Vagina (tissue), 2 donors: Measurements from ENCODE around the gene PRG2. TPM values are rescaled to one million over a fixed set of nuclear protein-coding genes. Genes with fewer than 3 reads are reported as not detected.
"Not testable (repeated sequence)": the region's sequence is repeated elsewhere in the genome, so short reads cannot be mapped to it uniquely, and the experiment has no call there.

Source experiments
- DNase-seq, 2 donors: peaks; one replicate each; pipeline ENCODE4 v3.0.0-alpha.2; 2017; ENCODE audit errors: extremely low spot score in 2 of 2
- H3K27ac ChIP-seq: fragments of 200-600 bp; sonication (generic); one replicate; pipeline ENCODE4 v1.5.1; 2019
- H3K27me3 ChIP-seq: fragments of 200-600 bp; sonication (generic); one replicate; pipeline ENCODE4 v1.5.1; 2019
- H3K36me3 ChIP-seq, 2 donors: fragments of 200-600 bp; sonication (generic); one replicate each; pipeline ENCODE4 v1.5.1; 2017 to 2019
- H3K4me1 ChIP-seq: fragments of 200-600 bp; sonication (generic); one replicate; pipeline ENCODE4 v1.5.1; 2019
- H3K4me3 ChIP-seq, 2 donors: fragments of 200-600 bp; sonication (generic); 1 replicate in 1 of 2; 2 replicates in 1 of 2; pipeline ENCODE4 v1.5.1; 2016 to 2019
- H3K9me3 ChIP-seq: fragments of 200-600 bp; sonication (generic); one replicate; pipeline ENCODE4 v1.5.1; 2019
- POLR2A ChIP-seq, 2 donors: fragments of 450-650 bp; IDR thresholded peaks; one replicate each; pipeline ENCODE4 v1.6.1; 2017; ENCODE audit warnings: antibody characterized with exemption in 2 of 2, mild to moderate bottlenecking in 2 of 2, moderate library complexity in 2 of 2
- POLR2AphosphoS5 ChIP-seq, 2 donors: sonication (generic); formaldehyde crosslinking; IDR thresholded peaks; one replicate each; pipeline ENCODE4 v1.9.0; 2017; ENCODE audit warnings: antibody characterized with exemption in 2 of 2, mild to moderate bottlenecking in 2 of 2, low read depth in 1 of 2; ENCODE audit not compliant: insufficient read depth in 1 of 2
- intact Hi-C: fragments of 100-400 bp; cut with DNase I; formaldehyde crosslinking; loops from one replicate; pipeline ENCODE4 v1.15.1; 2023
- total RNA-seq: library from RNA; depleted of rRNA; stranded (reverse); fragments of >200 nt; gene quantifications from one replicate; pipeline ENCODE4 v1.2.3, GENCODE V29; 2016
- TF ChIP-seq, protein P1 (sequence below), 3 experiments: fragments of 450-650 bp in 2 of 3; fragments of 200-600 bp in 1 of 3; sonication (generic) in 1 of 3; IDR thresholded peaks; one replicate each; pipeline ENCODE4 v1.5.1; 2017 to 2019; ENCODE audit warnings: antibody characterized with exemption in 3 of 3, mild to moderate bottlenecking in 2 of 3, moderate library complexity in 2 of 3

The PRG2 gene
- total RNA-seq, 1 donor from 2014 or later: not detected

DNA sequence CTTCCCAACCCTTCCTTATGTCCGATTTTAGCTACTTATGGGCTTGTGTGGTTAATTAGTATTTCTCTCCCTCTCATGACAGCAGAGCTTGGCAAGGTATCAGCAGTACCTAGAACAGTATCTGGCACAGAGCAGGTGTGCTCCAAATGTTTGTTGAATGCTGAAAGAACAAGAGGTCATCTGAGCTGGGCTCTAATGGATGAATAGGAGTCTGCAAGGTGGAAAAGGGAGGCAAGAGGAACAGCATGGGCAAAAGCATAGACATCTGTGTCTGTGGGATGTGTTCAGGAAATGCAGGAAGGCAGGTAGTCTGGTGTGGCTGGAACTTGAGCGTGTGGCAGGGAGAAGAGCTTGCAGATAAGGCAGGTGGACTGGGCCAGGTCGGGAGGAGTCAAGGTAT lies 28.5 kb downstream of the PRG2 start:
- TF ChIP-seq POLR2AphosphoS5 (IDR thresholded peaks at IDR 0.05; ENCODE audit: insufficient read depth in 1 of 2, low read depth in 1 of 2): no peak
- intact Hi-C loops: no loop called here
- no peak for DNase-seq

DNA sequence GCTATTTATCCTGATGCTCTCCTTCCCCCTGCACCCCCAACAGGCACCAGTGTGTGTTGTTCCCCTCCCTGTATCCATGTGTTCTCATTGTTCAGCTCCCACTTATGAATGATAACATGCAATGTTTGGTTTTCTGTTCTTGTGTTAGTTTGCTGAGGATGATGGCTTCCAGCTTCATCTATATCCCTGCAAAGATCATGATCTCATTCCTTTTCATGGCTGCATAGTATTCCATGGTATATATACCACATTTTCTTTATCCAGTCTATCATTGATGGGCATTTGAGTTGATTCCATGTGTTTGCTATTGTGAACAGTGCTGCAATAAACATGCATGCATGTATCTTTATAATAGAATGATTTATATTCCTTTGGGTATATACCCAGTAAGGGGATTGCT lies 29.0 kb downstream of the PRG2 start:
- H3K9me3 ChIP-seq, intact Hi-C loops, H3K36me3 ChIP-seq, DNase-seq, H3K27ac ChIP-seq, H3K27me3 ChIP-seq, H3K4me3 ChIP-seq: not testable (repeated sequence)
- H3K4me1 ChIP-seq: peaks cover 18% of the 10 kb centered on the region

More for the DNA sequence above, 28.5 kb downstream of the PRG2 start:
- Histone ChIP-seq H3K4me1 (peaks cover 16% of the 10 kb centered on the region), H3K4me3 (no peak overlapping the region), H3K27ac (no peak overlapping the region), H3K27me3 (no peaks in the 10 kb centered on the region), H3K9me3 (no peaks in the 10 kb centered on the region), H3K36me3 (no peaks in the 10 kb centered on the region)

DNA sequence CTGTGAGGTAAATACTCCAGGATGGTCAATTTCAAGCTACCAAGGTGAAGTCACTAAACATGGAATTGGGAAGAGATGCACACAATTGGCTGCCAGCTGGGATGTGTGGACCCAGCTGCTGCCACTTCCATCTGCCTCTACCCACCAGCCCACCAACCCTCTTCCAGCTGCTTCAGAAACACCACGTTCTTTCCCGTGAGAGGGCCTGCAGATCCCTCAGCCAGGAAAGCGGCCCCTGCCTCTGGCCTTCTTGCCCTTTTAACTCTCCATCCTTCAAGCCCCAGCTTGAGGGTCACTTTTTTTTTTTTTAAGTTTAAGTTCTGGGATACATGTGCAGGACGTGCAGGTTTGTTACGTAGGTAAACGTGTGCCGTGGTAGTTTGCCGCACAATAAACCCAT lies 29.5 kb downstream of the PRG2 start:
- TF ChIP-seq, protein P1, sequence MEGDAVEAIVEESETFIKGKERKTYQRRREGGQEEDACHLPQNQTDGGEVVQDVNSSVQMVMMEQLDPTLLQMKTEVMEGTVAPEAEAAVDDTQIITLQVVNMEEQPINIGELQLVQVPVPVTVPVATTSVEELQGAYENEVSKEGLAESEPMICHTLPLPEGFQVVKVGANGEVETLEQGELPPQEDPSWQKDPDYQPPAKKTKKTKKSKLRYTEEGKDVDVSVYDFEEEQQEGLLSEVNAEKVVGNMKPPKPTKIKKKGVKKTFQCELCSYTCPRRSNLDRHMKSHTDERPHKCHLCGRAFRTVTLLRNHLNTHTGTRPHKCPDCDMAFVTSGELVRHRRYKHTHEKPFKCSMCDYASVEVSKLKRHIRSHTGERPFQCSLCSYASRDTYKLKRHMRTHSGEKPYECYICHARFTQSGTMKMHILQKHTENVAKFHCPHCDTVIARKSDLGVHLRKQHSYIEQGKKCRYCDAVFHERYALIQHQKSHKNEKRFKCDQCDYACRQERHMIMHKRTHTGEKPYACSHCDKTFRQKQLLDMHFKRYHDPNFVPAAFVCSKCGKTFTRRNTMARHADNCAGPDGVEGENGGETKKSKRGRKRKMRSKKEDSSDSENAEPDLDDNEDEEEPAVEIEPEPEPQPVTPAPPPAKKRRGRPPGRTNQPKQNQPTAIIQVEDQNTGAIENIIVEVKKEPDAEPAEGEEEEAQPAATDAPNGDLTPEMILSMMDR (IDR thresholded peaks at IDR 0.05): no peak
- TF ChIP-seq POLR2AphosphoS5 (IDR thresholded peaks at IDR 0.05; ENCODE audit: insufficient read depth in 1 of 2, low read depth in 1 of 2) (no peak), POLR2A (IDR thresholded peaks at IDR 0.05) (no peak)
- H3K4me1 ChIP-seq: peaks cover 18% of the 10 kb centered on the region
- intact Hi-C loops: no loop called here
- H3K27me3 ChIP-seq: no peaks in the 10 kb centered on the region
- H3K27ac ChIP-seq: no peak overlapping the region
- H3K9me3 ChIP-seq: no peaks in the 10 kb centered on the region
- no peak for DNase-seq
- no peaks in the 10 kb centered on the region for H3K36me3 ChIP-seq
- no peak overlapping the region for H3K4me3 ChIP-seq

DNA sequence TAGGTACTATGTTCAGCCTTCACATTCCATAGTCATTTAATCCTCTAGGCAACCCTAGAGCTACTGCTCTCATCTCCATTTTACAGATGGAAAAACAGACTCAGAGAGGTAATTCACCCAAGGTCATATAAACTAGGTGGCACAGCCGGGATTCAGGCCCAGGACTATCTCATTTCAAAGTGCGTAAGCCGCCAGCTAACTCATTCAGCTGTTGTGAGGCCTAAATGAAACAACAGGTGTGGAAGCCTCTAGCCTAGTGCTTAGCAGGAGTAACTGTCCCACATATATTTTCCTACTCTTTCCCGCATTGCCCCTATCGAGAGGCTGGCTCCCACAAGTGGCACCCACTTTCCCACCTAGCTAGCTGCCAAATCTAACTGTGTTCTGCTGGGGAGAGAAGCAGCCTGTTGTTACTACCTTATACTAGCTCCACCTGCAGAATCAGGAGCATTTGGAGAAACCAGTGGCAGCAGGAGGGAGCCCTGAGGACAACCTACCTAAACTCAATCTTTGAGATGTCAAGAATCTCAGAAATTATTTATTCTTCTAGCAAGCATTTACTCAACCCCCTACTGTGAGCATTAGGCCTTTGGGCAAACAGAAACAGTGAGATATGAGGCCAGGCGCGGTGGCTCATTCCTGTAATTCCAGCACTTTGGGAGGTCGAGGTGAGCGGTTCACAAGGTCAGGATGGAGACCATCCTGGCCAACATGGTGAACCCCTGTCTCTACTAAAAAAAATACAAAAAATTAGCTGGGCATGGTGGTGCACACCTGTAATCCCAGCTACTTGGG lies 30.4 kb downstream of the PRG2 start:
- Histone ChIP-seq H3K9me3 (no peaks in the 10 kb centered on the region), H3K4me3 (no peak overlapping the region), H3K27me3 (no peaks in the 10 kb centered on the region), H3K36me3 (no peaks in the 10 kb centered on the region), H3K4me1 (peaks cover 18% of the 10 kb centered on the region), H3K27ac (no peak overlapping the region)
- intact Hi-C loops: no loop called here
- no peak for DNase-seq
- no peak for TF ChIP-seq POLR2A (IDR thresholded peaks at IDR 0.05)

DNA sequence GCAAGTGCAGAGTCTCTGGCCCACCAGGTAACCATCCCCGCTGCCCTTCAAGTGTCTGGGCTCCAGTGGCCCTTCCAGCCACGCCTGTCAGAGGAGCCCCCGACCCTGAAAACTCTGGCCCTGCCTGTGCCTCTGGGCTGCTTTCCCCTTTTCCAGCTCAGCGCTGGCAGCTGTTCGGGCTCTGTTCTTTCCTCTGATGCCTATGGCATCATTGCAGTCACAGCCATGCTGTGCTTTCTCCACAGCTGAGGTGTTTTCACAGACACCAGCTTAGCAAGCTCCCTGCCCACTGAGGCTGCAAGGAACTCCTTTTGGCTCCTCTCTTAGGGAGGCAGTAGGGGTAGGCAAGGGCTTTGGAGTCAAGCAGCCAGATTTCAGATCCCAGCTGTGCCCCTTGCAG lies 31.1 kb downstream of the PRG2 start:
- no peak overlapping the region for H3K27ac ChIP-seq
- intact Hi-C loops: no loop called here
- no peak for TF ChIP-seq POLR2A (IDR thresholded peaks at IDR 0.05)
- no peaks in the 10 kb centered on the region for H3K36me3 ChIP-seq
- no peak overlapping the region for H3K4me3 ChIP-seq
- H3K4me1 ChIP-seq: peaks cover 18% of the 10 kb centered on the region
- DNase-seq: no peak
- no peaks in the 10 kb centered on the region for H3K27me3 ChIP-seq
- H3K9me3 ChIP-seq: no peaks in the 10 kb centered on the region

DNA sequence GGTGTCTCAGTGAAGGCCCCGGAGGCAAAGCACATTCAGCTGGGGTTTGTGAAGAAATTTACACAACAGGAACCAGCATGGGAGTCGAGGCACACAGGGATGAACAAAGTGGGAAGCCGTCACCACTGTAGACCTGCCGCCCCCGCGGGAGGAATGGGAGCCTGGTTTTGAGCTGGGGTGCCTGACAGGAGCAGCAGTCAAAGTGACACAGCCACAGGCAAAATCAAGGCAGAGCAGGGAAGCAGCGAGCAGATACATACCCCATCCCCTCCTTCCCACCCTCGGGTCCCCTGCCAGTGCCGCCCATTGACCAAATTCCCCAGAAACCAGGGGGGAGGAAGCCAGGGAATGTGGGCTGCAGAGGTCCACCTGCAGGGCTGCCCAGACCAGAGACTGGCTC lies 31.5 kb downstream of the PRG2 start:
- no peaks in the 10 kb centered on the region for H3K9me3 ChIP-seq
- TF ChIP-seq POLR2AphosphoS5 (IDR thresholded peaks at IDR 0.05; ENCODE audit: insufficient read depth in 1 of 2, low read depth in 1 of 2) (no peak), POLR2A (IDR thresholded peaks at IDR 0.05) (no peak)
- TF ChIP-seq, protein P1 (IDR thresholded peaks at IDR 0.05): no peak
- no peaks in the 10 kb centered on the region for H3K27me3 ChIP-seq
- intact Hi-C loops: no loop called here
- no peaks in the 10 kb centered on the region for H3K36me3 ChIP-seq
- no peak overlapping the region for H3K27ac ChIP-seq
- H3K4me1 ChIP-seq: peaks cover 18% of the 10 kb centered on the region
- no peak overlapping the region for H3K4me3 ChIP-seq
- no peak for DNase-seq

DNA sequence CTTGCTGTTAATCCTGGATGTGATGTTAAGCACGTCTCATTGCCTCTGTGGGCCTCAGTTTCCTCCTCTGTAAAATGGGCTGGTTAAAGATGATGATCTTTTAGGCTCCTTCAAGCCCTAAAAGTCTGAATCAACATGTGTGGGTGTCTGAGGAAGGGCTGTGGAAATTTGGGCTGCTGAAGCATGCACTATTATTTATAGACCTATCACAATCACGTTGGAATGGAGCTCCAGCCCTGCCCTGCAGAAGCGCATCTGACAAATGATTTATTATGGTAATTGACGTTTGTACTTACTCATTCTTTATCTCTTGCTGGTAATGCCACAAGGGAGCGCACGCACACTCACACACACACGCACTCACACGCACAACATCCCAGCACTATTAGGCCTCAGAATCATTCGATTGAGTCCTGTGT lies 31.9 kb downstream of the PRG2 start:
- H3K27ac ChIP-seq: no peak overlapping the region
- intact Hi-C loops: no loop called here
- H3K4me1 ChIP-seq: peaks cover 18% of the 10 kb centered on the region
- no peak for DNase-seq
- no peaks in the 10 kb centered on the region for H3K27me3 ChIP-seq
- no peak for TF ChIP-seq POLR2AphosphoS5 (IDR thresholded peaks at IDR 0.05; ENCODE audit: insufficient read depth in 1 of 2, low read depth in 1 of 2)
- TF ChIP-seq, protein P1 (IDR thresholded peaks at IDR 0.05): no peak
- TF ChIP-seq POLR2A (IDR thresholded peaks at IDR 0.05): no peak
- H3K36me3 ChIP-seq: no peaks in the 10 kb centered on the region
- H3K9me3 ChIP-seq: no peaks in the 10 kb centered on the region
- H3K4me3 ChIP-seq: no peak overlapping the region
